Adipocyte (in vitro differentiated cells): Measurements from ENCODE around the gene DNMT1.

Experiments used
- DNase-seq: peaks from one replicate; pipeline ENCODE4 v3.0.0-alpha.2; 2015; ENCODE audit warnings: low read depth
- H3K27me3 ChIP-seq: replicated peaks from 2 replicates; pipeline ENCODE4 v1.7.0; 2013; ENCODE audit warnings: mild to moderate bottlenecking, low read length, moderate library complexity; ENCODE audit not compliant: control insufficient read depth, insufficient read depth
- H3K36me3 ChIP-seq: 2 replicates; pipeline ENCODE4 v1.7.0; 2013; ENCODE audit warnings: low read length, mild to moderate bottlenecking, moderate library complexity; ENCODE audit not compliant: control insufficient read depth, insufficient read depth, severe bottlenecking
- H3K4me1 ChIP-seq: 2 replicates; pipeline ENCODE4 v1.7.0; 2013; ENCODE audit warnings: mild to moderate bottlenecking, low read length, moderate library complexity; ENCODE audit not compliant: control insufficient read depth, insufficient read depth
- H3K4me3 ChIP-seq: 2 replicates; pipeline ENCODE4 v1.7.0; 2013; ENCODE audit warnings: mild to moderate bottlenecking, low read length, moderate library complexity
- H3K9ac ChIP-seq: 2 replicates; pipeline ENCODE4 v1.7.0; 2013; ENCODE audit warnings: mild to moderate bottlenecking, low read length, moderate library complexity
- H3K9me3 ChIP-seq: 2 replicates; pipeline ENCODE4 v1.7.0; 2013; ENCODE audit warnings: mild to moderate bottlenecking, low read length, moderate library complexity; ENCODE audit not compliant: control insufficient read depth

DNMT1 gene

GRCh38 chr19:10155839-10156238 is 38.9 kb downstream of the DNMT1 start:
- H3K4me3 ChIP-seq, result no peak overlapping the region
- peaks cover 94% of the 10 kb centered on the region for H3K36me3 ChIP-seq
- H3K4me1 ChIP-seq, result no peaks in the 10 kb centered on the region
- no peaks in the 10 kb centered on the region for H3K27me3 ChIP-seq
- no peak overlapping the region for H3K9ac ChIP-seq
- H3K9me3 ChIP-seq, result no peaks in the 10 kb centered on the region
- no peak for DNase-seq

DNA sequence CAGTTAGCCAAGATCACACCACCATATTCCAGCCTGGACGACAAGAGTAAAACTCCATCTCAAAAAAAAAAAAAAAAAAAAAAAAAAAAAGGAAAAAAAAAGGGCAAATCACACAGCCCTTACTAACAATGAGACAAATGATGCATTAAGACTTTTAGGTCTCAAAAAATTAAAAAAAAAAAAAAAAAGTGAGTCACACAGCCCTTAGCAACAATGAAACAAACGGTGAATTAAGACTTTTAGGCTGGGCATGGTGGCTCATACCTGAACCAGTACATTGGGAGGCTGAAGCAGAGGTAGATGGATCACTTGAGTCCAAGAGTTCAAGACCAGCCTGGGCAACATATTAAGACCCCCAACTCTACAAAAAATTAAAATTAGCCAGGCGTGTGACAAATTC is 42.7 kb downstream of the DNMT1 start:
- H3K4me3 ChIP-seq, result no peak overlapping the region
- H3K4me1 ChIP-seq, result no peaks in the 10 kb centered on the region
- peaks cover 86% of the 10 kb centered on the region for H3K36me3 ChIP-seq
- H3K9me3 ChIP-seq, result no peaks in the 10 kb centered on the region
- no peak overlapping the region for H3K9ac ChIP-seq
- H3K27me3 ChIP-seq, result no peaks in the 10 kb centered on the region
- peak; percentile 2 for DNase-seq

GRCh38 chr19:10151521-10151920 is 43.2 kb downstream of the DNMT1 start:
- Histone ChIP-seq H3K9ac (no peak overlapping the region), H3K27me3 (no peaks in the 10 kb centered on the region), H3K36me3 (peaks cover 86% of the 10 kb centered on the region), H3K4me3 (no peak overlapping the region), H3K9me3 (no peaks in the 10 kb centered on the region), H3K4me1 (no peaks in the 10 kb centered on the region)
- no peak for DNase-seq

- Histone ChIP-seq H3K27me3 (no peaks in the 10 kb centered on the region), H3K4me1 (no peaks in the 10 kb centered on the region), H3K36me3 (peaks cover 86% of the 10 kb centered on the region), H3K9ac (no peak overlapping the region), H3K9me3 (no peaks in the 10 kb centered on the region), H3K4me3 (no peak overlapping the region)
- no peak for DNase-seq
These were observed 45.3 kb downstream of the DNMT1 start for GRCh38 chr19:10149427-10149826.

GRCh38 chr19:10146142-10146541 is 48.6 kb downstream of the DNMT1 start:
- no peaks in the 10 kb centered on the region for H3K4me1 ChIP-seq
- no peaks in the 10 kb centered on the region for H3K27me3 ChIP-seq
- peaks cover 91% of the 10 kb centered on the region for H3K36me3 ChIP-seq
- no peak overlapping the region for H3K9ac ChIP-seq
- H3K9me3 ChIP-seq, result no peaks in the 10 kb centered on the region
- DNase-seq, result no peak
- no peak overlapping the region for H3K4me3 ChIP-seq

DNA sequence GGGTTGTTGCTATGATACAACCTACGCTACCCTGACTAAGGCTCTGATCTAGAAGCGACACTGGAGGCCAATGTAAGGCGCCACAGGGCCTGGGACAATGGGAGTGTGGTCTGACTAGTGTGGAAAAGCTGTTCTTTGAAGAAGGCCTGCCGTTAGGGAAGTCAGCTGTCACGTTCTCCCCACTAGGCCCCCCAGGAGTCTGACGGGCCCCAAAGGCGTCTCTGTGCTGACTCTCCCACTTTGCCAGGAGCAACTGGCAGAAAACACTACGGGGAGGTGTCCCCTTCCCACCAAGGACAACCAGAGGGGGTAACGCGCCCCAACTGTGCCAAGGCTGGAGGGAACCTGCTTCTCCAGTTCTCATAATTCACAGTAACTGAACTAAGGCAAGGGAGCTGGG is 49.7 kb downstream of the DNMT1 start:
- H3K9ac ChIP-seq, result no peak overlapping the region
- no peaks in the 10 kb centered on the region for H3K27me3 ChIP-seq
- H3K4me3 ChIP-seq, result no peak overlapping the region
- no peaks in the 10 kb centered on the region for H3K4me1 ChIP-seq
- DNase-seq, result no peak
- H3K9me3 ChIP-seq, result no peaks in the 10 kb centered on the region
- peaks cover 91% of the 10 kb centered on the region for H3K36me3 ChIP-seq

GRCh38 chr19:10144361-10144760 is 50.4 kb downstream of the DNMT1 start:
- Histone ChIP-seq H3K4me3 (no peak overlapping the region), H3K36me3 (peaks cover 91% of the 10 kb centered on the region), H3K9me3 (no peaks in the 10 kb centered on the region), H3K9ac (no peak overlapping the region), H3K27me3 (no peaks in the 10 kb centered on the region), H3K4me1 (no peaks in the 10 kb centered on the region)
- no peak for DNase-seq

GRCh38 chr19:10143681-10144080 is 51.1 kb downstream of the DNMT1 start:
- no peak for DNase-seq
- H3K36me3 ChIP-seq, result peaks cover 91% of the 10 kb centered on the region
- no peak overlapping the region for H3K4me3 ChIP-seq
- no peaks in the 10 kb centered on the region for H3K27me3 ChIP-seq
- no peaks in the 10 kb centered on the region for H3K9me3 ChIP-seq
- H3K9ac ChIP-seq, result no peak overlapping the region
- no peaks in the 10 kb centered on the region for H3K4me1 ChIP-seq

- H3K4me3 ChIP-seq, result no peak overlapping the region
- H3K27me3 ChIP-seq, result no peaks in the 10 kb centered on the region
- no peaks in the 10 kb centered on the region for H3K4me1 ChIP-seq
- no peaks in the 10 kb centered on the region for H3K9me3 ChIP-seq
- DNase-seq, result no peak
- no peak overlapping the region for H3K9ac ChIP-seq
- peaks cover 96% of the 10 kb centered on the region for H3K36me3 ChIP-seq
These were observed 51.9 kb downstream of the DNMT1 start for GRCh38 chr19:10142701-10143375.

DNA sequence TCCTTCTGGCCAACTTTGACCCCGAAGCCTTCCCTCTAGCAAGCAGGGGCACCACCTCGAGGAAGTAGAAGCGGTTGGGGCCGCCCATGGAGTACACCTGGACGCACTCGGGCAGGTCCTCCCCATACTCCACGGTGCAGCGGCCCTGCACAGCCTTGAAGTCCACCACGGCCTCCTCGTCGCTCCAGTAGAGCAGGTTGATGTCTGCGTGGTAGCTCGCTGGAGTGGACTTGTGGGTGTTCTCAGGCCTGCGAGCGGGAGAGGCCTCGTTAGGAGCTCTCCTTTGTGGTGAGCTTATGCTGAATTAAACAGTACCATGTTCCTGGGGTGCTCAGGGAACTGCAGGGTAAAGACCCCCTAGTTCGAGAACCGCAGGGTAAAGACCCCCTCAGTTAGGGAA is 52.8 kb downstream of the DNMT1 start:
- Histone ChIP-seq H3K4me1 (no peaks in the 10 kb centered on the region), H3K9ac (no peak overlapping the region), H3K27me3 (no peaks in the 10 kb centered on the region), H3K36me3 (peaks cover 98% of the 10 kb centered on the region), H3K4me3 (no peak overlapping the region), H3K9me3 (no peaks in the 10 kb centered on the region)
- DNase-seq, result no peak

DNA sequence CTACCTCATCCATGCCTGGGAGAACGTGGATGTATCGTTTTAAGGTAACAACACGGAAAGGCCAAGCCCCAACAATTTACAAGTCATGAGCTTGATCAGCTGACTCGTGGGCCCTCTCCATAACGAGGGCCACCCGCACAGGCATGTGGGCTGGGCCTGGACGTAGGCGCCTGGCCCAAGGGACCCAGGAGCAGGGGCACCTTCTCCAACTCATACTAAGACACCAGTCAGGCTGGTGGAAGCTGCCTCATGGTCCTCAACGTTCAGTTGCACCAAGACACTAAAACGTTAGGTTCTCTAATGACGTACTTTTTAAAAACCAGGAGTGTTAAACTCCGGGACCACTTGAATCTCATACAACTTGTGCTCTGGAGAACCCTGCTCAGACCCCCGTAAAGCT is 53.3 kb downstream of the DNMT1 start:
- H3K36me3 ChIP-seq, result peaks cover 97% of the 10 kb centered on the region
- H3K27me3 ChIP-seq, result no peaks in the 10 kb centered on the region
- H3K9me3 ChIP-seq, result no peaks in the 10 kb centered on the region
- no peak overlapping the region for H3K9ac ChIP-seq
- no peak for DNase-seq
- no peak overlapping the region for H3K4me3 ChIP-seq
- no peaks in the 10 kb centered on the region for H3K4me1 ChIP-seq

DNA sequence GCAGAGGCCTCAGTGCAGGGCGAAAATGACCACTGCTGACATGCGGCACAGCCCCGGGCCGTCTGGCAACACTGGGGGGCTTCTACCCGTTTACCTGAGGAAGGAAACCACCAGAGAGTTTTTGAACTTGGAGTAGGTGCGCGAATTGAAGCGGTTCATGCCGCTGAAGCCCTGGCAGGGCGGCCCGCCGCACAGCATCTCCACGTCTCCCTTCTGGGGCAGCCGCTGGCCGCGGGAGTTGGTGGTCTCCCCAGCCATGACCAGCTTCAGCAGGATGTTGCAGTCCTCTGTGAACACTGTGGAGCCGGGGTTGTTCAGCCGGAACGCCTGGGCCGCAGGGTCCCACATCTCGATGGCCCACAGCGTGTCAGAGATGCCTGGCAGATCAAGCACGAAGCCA is 54.8 kb downstream of the DNMT1 start:
- Histone ChIP-seq H3K27me3 (no peaks in the 10 kb centered on the region), H3K4me1 (no peaks in the 10 kb centered on the region), H3K9me3 (no peaks in the 10 kb centered on the region), H3K4me3 (no peak overlapping the region), H3K9ac (no peak overlapping the region), H3K36me3 (peaks cover 97% of the 10 kb centered on the region)
- no peak for DNase-seq
